IMR-90 (cell line): ENCODE measurements around the gene ZNF213. TPM values are rescaled to one million over a fixed set of nuclear protein-coding genes. Genes with fewer than 3 reads are reported as not detected.

ENCODE experiments used
- ATAC-seq: fragments of 200-7000 bp; cut with Tn5 transposase; 2 replicates; pipeline ENCODE4 v1.9.1; 2020; ENCODE audit warnings: low read depth, mild to moderate bottlenecking, moderate library complexity
- BruUV-seq: library from RNA; stranded (reverse); fragments of 400-500 nt; replicated peaks from 2 replicates; lab custom pipeline; 2021; lab: Mats Ljungman, UMichigan
- CTCF ChIA-PET: fragments of 300-600 bp; formaldehyde crosslinking; extraction: SDS; loops from one replicate; lab custom pipeline; 2021; ENCODE audit warnings: antibody characterized with exemption; lab: Yijun Ruan, JAX
- POLR2A ChIA-PET: fragments of 300-600 bp; sonication (Branson Sonifier 250); formaldehyde crosslinking; loops from one replicate; lab custom pipeline; 2022; ENCODE audit warnings: antibody characterized with exemption; ENCODE audit not compliant: unreplicated experiment; lab: Charles Lee
- DNase-seq: peaks from one replicate; pipeline ENCODE4 v3.0.0; 2013
- H2AFZ ChIP-seq: replicated peaks from 2 replicates; pipeline ENCODE3; 2013; ENCODE audit warnings: low read length, mild to moderate bottlenecking; ENCODE audit not compliant: poor library complexity
- H2AK5ac ChIP-seq: 2 replicates; pipeline ENCODE4 v1.6.1; 2013; ENCODE audit warnings: low read depth, low read length, inconsistent platforms
- H2AK9ac ChIP-seq: replicated peaks from 2 replicates; pipeline ENCODE3; 2013; ENCODE audit warnings: mild to moderate bottlenecking, low read depth, low read length, moderate library complexity; ENCODE audit not compliant: poor library complexity
- H2BK120ac ChIP-seq: 2 replicates; pipeline ENCODE4 v1.6.1; 2013; ENCODE audit warnings: low read depth, low read length, inconsistent platforms
- H2BK15ac ChIP-seq: 3 replicates; pipeline ENCODE4 v1.6.1; 2013; ENCODE audit warnings: low read depth, low read length, inconsistent platforms
- H2BK20ac ChIP-seq: 2 replicates; pipeline ENCODE4 v1.6.1; 2013; ENCODE audit warnings: low read depth, mild to moderate bottlenecking, inconsistent platforms, low read length, moderate library complexity
- H2BK5ac ChIP-seq: 2 replicates; pipeline ENCODE4 v1.6.1; 2013; ENCODE audit warnings: mild to moderate bottlenecking, low read depth, low read length, inconsistent platforms; ENCODE audit not compliant: poor library complexity, severe bottlenecking
- H3K14ac ChIP-seq: replicated peaks from 2 replicates; pipeline ENCODE4 v1.6.1; 2013; ENCODE audit warnings: low read depth, low read length, inconsistent platforms
- H3K18ac ChIP-seq: 2 replicates; pipeline ENCODE4 v1.6.1; 2013; ENCODE audit warnings: low read depth, low read length, control low read depth
- H3K23ac ChIP-seq: 2 replicates; pipeline ENCODE4 v1.6.1; 2013; ENCODE audit warnings: low read depth, low read length, inconsistent platforms
- H3K27ac ChIP-seq: 2 replicates; pipeline ENCODE4 v1.5.1; 2013; ENCODE audit warnings: mild to moderate bottlenecking, control low read depth, low read length; ENCODE audit not compliant: insufficient read depth
- H3K27me3 ChIP-seq: 2 replicates; pipeline ENCODE4 v1.6.1; 2013; ENCODE audit warnings: low read length; ENCODE audit not compliant: control insufficient read depth, insufficient read depth
- H3K36me3 ChIP-seq: 2 replicates; pipeline ENCODE4 v1.6.1; 2013; ENCODE audit warnings: low read length, mixed read lengths; ENCODE audit not compliant: control insufficient read depth, insufficient read depth
- H3K4ac ChIP-seq: 2 replicates; pipeline ENCODE4 v1.6.1; 2013; ENCODE audit warnings: low read depth, low read length, inconsistent platforms
- H3K4me1 ChIP-seq: 2 replicates; pipeline ENCODE4 v1.6.1; 2013; ENCODE audit warnings: low read length, mixed read lengths; ENCODE audit not compliant: control insufficient read depth, insufficient read depth
- H3K4me2 ChIP-seq: 2 replicates; pipeline ENCODE4 v1.6.1; 2013; ENCODE audit warnings: low read depth, mild to moderate bottlenecking, control low read depth, low read length, moderate library complexity
- H3K4me3 ChIP-seq: 2 replicates; pipeline ENCODE4 v1.5.1; 2013; ENCODE audit warnings: low read depth, mild to moderate bottlenecking, control low read depth, low read length, moderate library complexity; ENCODE audit not compliant: insufficient read depth
- H3K56ac ChIP-seq: 2 replicates; pipeline ENCODE4 v1.6.1; 2013; ENCODE audit warnings: low read length, inconsistent platforms; ENCODE audit not compliant: insufficient read depth; ENCODE audit errors: extremely low read depth
- H3K79me1 ChIP-seq, 2 experiments: 2 replicates each; pipeline ENCODE4 v1.6.1; 2013; ENCODE audit warnings: low read length in 2 of 2, inconsistent platforms in 1 of 2, low read depth in 1 of 2
- H3K9ac ChIP-seq: 2 replicates; pipeline ENCODE4 v1.6.1; 2013; ENCODE audit warnings: low read depth, low read length, control low read depth
- H3K9me1 ChIP-seq: 2 replicates; pipeline ENCODE4 v1.6.1; 2013; ENCODE audit warnings: low read length, inconsistent platforms; ENCODE audit not compliant: insufficient read depth
- H3K9me3 ChIP-seq: 2 replicates; pipeline ENCODE4 v1.6.1; 2013; ENCODE audit warnings: low read length; ENCODE audit not compliant: control insufficient read depth, insufficient read depth
- H4K20me1 ChIP-seq: 2 replicates; pipeline ENCODE4 v1.6.1; 2013; ENCODE audit warnings: low read length, inconsistent platforms; ENCODE audit not compliant: insufficient read depth
- H4K5ac ChIP-seq: 2 replicates; pipeline ENCODE4 v1.6.1; 2013; ENCODE audit warnings: mild to moderate bottlenecking, low read depth, low read length, control low read depth
- H4K8ac ChIP-seq, 2 experiments: 2 replicates each; pipeline ENCODE4 v1.6.1; 2013; ENCODE audit warnings: low read depth in 2 of 2, low read length in 2 of 2, control low read depth in 1 of 2, inconsistent platforms in 1 of 2
- H4K91ac ChIP-seq: 2 replicates; pipeline ENCODE4 v1.6.1; 2013; ENCODE audit warnings: low read depth, low read length, inconsistent platforms; ENCODE audit not compliant: insufficient read depth
- FOS ChIP-seq: fragments of 150-350 bp; IDR thresholded peaks from 2 replicates; pipeline ENCODE4 v1.6.1; 2016; ENCODE audit warnings: low read depth, low read length
- WGBS, 2 experiments: methylation state at CpG; one replicate each; pipeline versions ENCODE4 v1.1.5 to v1.1.7; 2013; ENCODE audit warnings: missing lambda C conversion rate in 2 of 2; ENCODE audit not compliant: insufficient read length in 1 of 2; ENCODE audit errors: extremely low coverage in 2 of 2; 5-methylcytosine and 5-hydroxymethylcytosine counted together
- dilution Hi-C: fragments of 300-500 bp; cut with HindIII; formaldehyde crosslinking; loops from one replicate; pipeline ENCODE4 v1.14.3; 2018; ENCODE audit warnings: low sequenced_read_pairs; ENCODE audit not compliant: unreplicated experiment
- in situ Hi-C: fragments of 300-500 bp; cut with MboI; formaldehyde crosslinking; loops from 3 replicates; pipeline ENCODE4 v1.14.3; 2019; ENCODE audit warnings: low sequenced_read_pairs, inconsistent platforms, mixed read lengths
- intact Hi-C: fragments of 100-400 bp; cut with micrococcal nuclease; formaldehyde crosslinking; loops from 2 replicates; pipeline ENCODE4 v1.10.0; 2022
- polyA plus RNA-seq, 3 experiments: library from polyadenylated mRNA; depleted of rRNA; stranded (reverse); fragments of >200 nt; gene quantifications; 2 replicates each; pipeline ENCODE4 v1.2.3, GENCODE V29; 2012; ENCODE audit warnings: low replicate concordance in 1 of 3
- total RNA-seq: library from RNA; depleted of rRNA; stranded (reverse); fragments of >200 nt; gene quantifications from 2 replicates; pipeline ENCODE4 v1.2.3, GENCODE V29; 2012
- TF ChIP-seq, protein P1 (sequence below): fragments of 150-350 bp; IDR thresholded peaks from 2 replicates; pipeline ENCODE4 v1.6.1; 2016; ENCODE audit warnings: low read depth, mild to moderate bottlenecking, low read length, moderate library complexity, borderline replicate concordance

The ZNF213 gene
- total and polyA plus RNA-seq, 2 of the 4 experiments (the other 2 are of a cell fraction) = 0.72 to 4.0 TPM

DNA sequence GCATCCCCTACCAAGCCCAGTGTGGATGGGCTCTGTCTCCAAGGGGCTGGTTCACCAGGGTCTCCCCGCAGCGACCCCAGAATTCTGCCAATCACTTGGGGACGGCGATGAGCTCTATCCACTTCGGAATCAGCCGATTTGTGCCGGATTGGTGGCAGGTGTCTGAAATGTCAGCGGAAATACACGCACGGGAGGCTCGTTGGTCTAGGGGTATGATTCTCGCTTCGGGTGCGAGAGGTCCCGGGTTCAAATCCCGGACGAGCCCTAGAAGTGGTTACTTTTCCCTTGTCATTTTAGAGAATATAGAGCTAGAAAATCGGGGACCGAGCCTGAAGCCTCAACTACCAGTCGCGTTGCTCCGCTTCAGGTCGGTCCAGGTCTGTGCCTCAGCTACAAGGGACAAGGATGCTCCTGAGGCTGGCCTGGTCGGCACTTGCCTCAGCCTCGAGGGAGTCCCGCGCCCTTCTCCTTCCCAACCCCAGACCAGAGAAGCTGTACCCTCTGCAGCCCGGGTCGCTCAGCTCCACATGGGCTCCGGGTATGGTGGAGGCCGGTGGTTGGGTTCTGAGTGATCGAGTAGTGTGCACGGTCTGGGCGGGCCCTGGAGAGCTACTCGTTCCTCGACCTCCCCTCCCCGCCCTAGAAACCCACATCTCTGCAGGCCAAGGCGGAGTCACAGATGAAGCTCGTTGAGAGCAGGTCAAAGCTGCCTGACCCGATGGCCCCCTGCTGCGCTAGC lies 37.2 kb downstream of the ZNF213 start:
- no peak overlapping the region for H3K18ac ChIP-seq
- TF ChIP-seq, protein P1, sequence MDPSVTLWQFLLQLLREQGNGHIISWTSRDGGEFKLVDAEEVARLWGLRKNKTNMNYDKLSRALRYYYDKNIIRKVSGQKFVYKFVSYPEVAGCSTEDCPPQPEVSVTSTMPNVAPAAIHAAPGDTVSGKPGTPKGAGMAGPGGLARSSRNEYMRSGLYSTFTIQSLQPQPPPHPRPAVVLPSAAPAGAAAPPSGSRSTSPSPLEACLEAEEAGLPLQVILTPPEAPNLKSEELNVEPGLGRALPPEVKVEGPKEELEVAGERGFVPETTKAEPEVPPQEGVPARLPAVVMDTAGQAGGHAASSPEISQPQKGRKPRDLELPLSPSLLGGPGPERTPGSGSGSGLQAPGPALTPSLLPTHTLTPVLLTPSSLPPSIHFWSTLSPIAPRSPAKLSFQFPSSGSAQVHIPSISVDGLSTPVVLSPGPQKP = no peak
- peak; percentile 12; the same call in 1 of the 2 replicates for TF ChIP-seq FOS
- H3K4ac ChIP-seq = no peak overlapping the region
- dilution Hi-C loops = no loop called here
- no peak overlapping the region for H4K91ac ChIP-seq
- ChIA-PET CTCF (interaction anchor here (1.5 to 2.2 kb wide), 2 partner anchors 43 to 113 kb away, joined by 4 read pairs; no protein-coding TSS in a partner anchor), POLR2A (no interaction called here)
- intact Hi-C loops = no loop called here
- H2AK5ac ChIP-seq = no peak overlapping the region
- H2BK20ac ChIP-seq = no peak overlapping the region
- H3K9me1 ChIP-seq = 0 out of 2 replicates have a peak, but pooled peaks cover 2% of the 10 kb centered on the region
- no peaks in the 10 kb centered on the region for H3K36me3 ChIP-seq
- no peak overlapping the region for H3K14ac ChIP-seq
- no peak overlapping the region for H3K56ac ChIP-seq
- H3K4me1 ChIP-seq = peaks cover 2% of the 10 kb centered on the region; the same call in 1 of the 2 replicates
- H3K9me3 ChIP-seq = no peaks in the 10 kb centered on the region
- peak; percentile 69 for ATAC-seq
- no peak overlapping the region for H3K27ac ChIP-seq
- no peak overlapping the region for H2BK5ac ChIP-seq
- no TSS peak for BruUV-seq
- H2AFZ ChIP-seq = peak overlapping the region; percentile 51
- no peak overlapping the region for H3K9ac ChIP-seq
- H4K5ac ChIP-seq = no peak overlapping the region
- peak; percentile 76 for DNase-seq
- WGBS, 2 experiments = 16% methylated on average over 12 of the region's 41 CpGs; no CpG with 5 or more reads in 1 of the 2 experiments
- H3K4me2 ChIP-seq = no peak overlapping the region
- no peak overlapping the region for H2BK15ac ChIP-seq
- H2BK120ac ChIP-seq = no peak overlapping the region
- peaks cover 9% of the 10 kb centered on the region for H4K20me1 ChIP-seq
- no peaks in the 10 kb centered on the region for H3K79me1 ChIP-seq
- H3K27me3 ChIP-seq = peaks cover 46% of the 10 kb centered on the region
- no peak overlapping the region for H3K23ac ChIP-seq
- H2AK9ac ChIP-seq = peak overlapping the region; percentile 82
- no peak overlapping the region for H4K8ac ChIP-seq
- H3K4me3 ChIP-seq = no peak overlapping the region
- in situ Hi-C loops = no loop called here
